Measurements from ENCODE around the gene PDE4A.

DNA sequence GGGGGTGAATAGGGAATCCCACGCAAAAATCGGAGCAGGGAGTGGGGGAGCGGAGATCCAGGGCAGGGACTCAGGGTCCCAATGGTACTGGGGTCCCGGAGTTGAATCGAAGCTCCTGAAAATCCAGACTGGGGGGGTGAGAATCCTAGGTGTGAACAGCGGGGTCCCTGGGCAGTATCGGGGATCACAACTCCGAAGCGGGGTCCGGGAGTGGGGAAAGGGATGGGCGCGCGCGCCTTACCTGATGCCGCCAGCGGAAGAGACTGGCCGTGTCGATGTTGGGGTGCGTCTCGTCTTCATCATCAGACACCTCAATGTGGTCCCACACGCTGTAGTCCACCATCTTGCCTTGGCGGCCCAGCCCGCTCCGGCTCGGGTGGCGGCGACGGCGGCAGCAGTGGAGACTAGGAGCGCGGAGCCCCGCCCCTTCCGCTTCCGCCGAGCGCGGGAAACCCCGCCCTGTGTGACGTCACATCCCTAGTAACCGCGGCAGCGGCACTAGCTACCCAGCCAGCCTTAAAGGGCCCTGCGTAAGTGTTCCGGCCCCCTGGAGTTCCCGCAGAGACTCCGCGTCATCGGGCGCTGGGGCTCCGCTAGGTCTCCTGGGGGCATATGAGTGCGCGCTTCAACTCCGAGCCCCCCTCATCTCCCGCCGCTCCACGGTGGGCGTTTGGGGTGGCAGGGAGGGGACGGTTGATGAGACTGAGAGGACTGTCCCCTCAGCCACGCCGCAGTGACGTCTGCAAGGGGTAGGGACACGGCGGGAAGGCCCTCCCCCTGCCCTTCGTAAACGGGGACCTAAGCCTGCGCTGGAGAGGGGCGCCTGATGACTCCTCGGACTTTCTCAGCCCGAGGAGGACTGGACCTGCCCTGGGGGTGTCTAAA is 17.0 kb upstream of the PDE4A start, which contains the start of gene CDC37:
- TF ChIP-seq FOXM1 (IDR thresholded peaks at IDR 0.05; ENCODE audit: borderline replicate concordance) (no peak), CTBP1 (IDR thresholded peaks at IDR 0.05; ENCODE audit: borderline replicate concordance) (no peak), FOXK2 (IDR thresholded peaks at IDR 0.05) (no peak), ZNF384 (IDR thresholded peaks at IDR 0.05) (no peak), L3MBTL2 (conservative IDR thresholded peaks at IDR 0.05) (peak; percentile 26; the same call in 1 of the 2 replicates), FOXA1 (IDR thresholded peaks at IDR 0.05) (no peak), NFRKB (IDR thresholded peaks at IDR 0.05) (no peak), SP1 (IDR thresholded peaks at IDR 0.05) (no peak), ELF4 (IDR thresholded peaks at IDR 0.05) (peak; percentile 52)

Data from HEK293T (cell line).